Measurements from ENCODE around the gene DSTYK.
"Not testable (repeated sequence)": the region's sequence is repeated elsewhere in the genome, so short reads cannot be mapped to it uniquely, and the experiment has no call there.

Gene DSTYK

GRCh38 chr1:205240118-205240517, 28.6 kb upstream of the DSTYK start:
- DNase-seq, result no peak

GRCh38 chr1:205239078-205239477, 27.6 kb upstream of the DSTYK start:
- no peak for DNase-seq

GRCh38 chr1:205237526-205238484, 26.3 kb upstream of the DSTYK start:
- peak; percentile 50 for DNase-seq

- DNase-seq, result no peak
Measured at GRCh38 chr1:205236951-205237475, 25.5 kb upstream of the DSTYK start.

- DNase-seq, result no peak
Measured at GRCh38 chr1:205236526-205236925, 25.0 kb upstream of the DSTYK start.

GRCh38 chr1:205235951-205236350, 24.4 kb upstream of the DSTYK start:
- DNase-seq, result no peak

GRCh38 chr1:205233986-205234385, 22.5 kb upstream of the DSTYK start:
- not testable (repeated sequence) for DNase-seq

- no peak for DNase-seq
Measured at GRCh38 chr1:205232945-205233397, 21.5 kb upstream of the DSTYK start.

GRCh38 chr1:205232127-205232820, 20.8 kb upstream of the DSTYK start:
- no peak for DNase-seq

GRCh38 chr1:205230982-205231381, 19.5 kb upstream of the DSTYK start:
- no peak for DNase-seq

- no peak for DNase-seq
Measured at GRCh38 chr1:205229916-205230700, 18.6 kb upstream of the DSTYK start.

GRCh38 chr1:205229399-205229871, 17.9 kb upstream of the DSTYK start:
- DNase-seq, result peak; percentile 86

- no peak for DNase-seq
Measured at GRCh38 chr1:205228093-205228521, 16.6 kb upstream of the DSTYK start.

- peak; percentile 89 for DNase-seq
Measured at GRCh38 chr1:205227584-205228013, 16.1 kb upstream of the DSTYK start, which contains the start of gene TMCC2. Gene TMCC2, plus strand, starts transcription at chr1:205227946. Its CDS starts 619 bp downstream, at chr1:205228565.

- DNase-seq, result no peak
Measured at GRCh38 chr1:205226868-205227583, 15.5 kb upstream of the DSTYK start.

GRCh38 chr1:205225901-205226765, 14.6 kb upstream of the DSTYK start:
- DNase-seq, result no peak

GRCh38 chr1:205224736-205225135, 13.2 kb upstream of the DSTYK start:
- no peak for DNase-seq

GRCh38 chr1:205220421-205220820, 8.9 kb upstream of the DSTYK start:
- DNase-seq, result no peak

GRCh38 chr1:205217418-205217817, 5.9 kb upstream of the DSTYK start:
- DNase-seq, result no peak

GRCh38 chr1:205216588-205216987, 5.1 kb upstream of the DSTYK start:
- no peak for DNase-seq

GRCh38 chr1:205214756-205215155, 3.3 kb upstream of the DSTYK start:
- no peak for DNase-seq
